Fibroblast of skin of left quadriceps (primary cell): ENCODE data around the gene C17orf58.
"Not testable (repeated sequence)": the region's sequence is repeated elsewhere in the genome, so short reads cannot be mapped to it uniquely, and the experiment has no call there.

Experiments used
- DNase-seq, 2 experiments: peaks; one replicate each; pipeline ENCODE4 v3.0.0-alpha.2; 2013; ENCODE audit warnings: low read depth in 2 of 2

The C17orf58 gene

GRCh38 chr17:67996301-67997171 lies at the start of gene C17orf58:
C17orf58 (minus strand) TSS chr17:67996469; CDS start chr17:67996198, 271 bp downstream.
- DNase-seq: not testable (repeated sequence)

- DNase-seq: no peak
Measured at GRCh38 chr17:68036304-68037147, 40.3 kb upstream of the C17orf58 start.

GRCh38 chr17:68035523-68036303 lies 39.4 kb upstream of the C17orf58 start, which contains the start of gene KPNA2:
KPNA2 (plus strand) TSS chr17:68035735; CDS start chr17:68037133, 1,398 bp downstream.
- DNase-seq: peak; percentile 97 to 98

GRCh38 chr17:68035131-68035522 lies 38.9 kb upstream of the C17orf58 start:
- no peak for DNase-seq

- no peak for DNase-seq
Measured at GRCh38 chr17:68034452-68034776, 38.1 kb upstream of the C17orf58 start.

GRCh38 chr17:68033636-68034451 lies 37.6 kb upstream of the C17orf58 start:
- peak in 1 of 2 experiments; percentile 51 for DNase-seq

- no peak for DNase-seq
Measured at GRCh38 chr17:68029512-68030215, 33.4 kb upstream of the C17orf58 start.

- DNase-seq: not testable (repeated sequence)
Measured at GRCh38 chr17:68022547-68022946, 26.3 kb upstream of the C17orf58 start.

GRCh38 chr17:68021963-68022362 lies 25.7 kb upstream of the C17orf58 start:
- no peak for DNase-seq

GRCh38 chr17:68020791-68021190 lies 24.5 kb upstream of the C17orf58 start:
- not testable (repeated sequence) for DNase-seq

GRCh38 chr17:68020409-68020756 lies 24.1 kb upstream of the C17orf58 start:
- DNase-seq: no peak

- DNase-seq: peak; percentile 91 to 92
Measured at GRCh38 chr17:68019675-68020408, 23.6 kb upstream of the C17orf58 start.

GRCh38 chr17:68019336-68019674 lies 23.0 kb upstream of the C17orf58 start:
- no peak for DNase-seq

- not testable (repeated sequence) for DNase-seq
Measured at GRCh38 chr17:68018493-68018892, 22.2 kb upstream of the C17orf58 start.

- DNase-seq: no peak
Measured at GRCh38 chr17:68016838-68017237, 20.6 kb upstream of the C17orf58 start.

GRCh38 chr17:68015081-68015723 lies 18.9 kb upstream of the C17orf58 start:
- no peak for DNase-seq

- no peak for DNase-seq
Measured at GRCh38 chr17:68013385-68013784, 17.1 kb upstream of the C17orf58 start.

- DNase-seq: no peak
Measured at GRCh38 chr17:68011199-68011665, 15.0 kb upstream of the C17orf58 start.

- DNase-seq: no peak
Measured at GRCh38 chr17:68006797-68007196, 10.5 kb upstream of the C17orf58 start.
